ENCODE results near the gene TMPRSS11B.
"Not testable (repeated sequence)": the region's sequence is repeated elsewhere in the genome, so short reads cannot be mapped to it uniquely, and the experiment has no call there.

Gene TMPRSS11B

DNA sequence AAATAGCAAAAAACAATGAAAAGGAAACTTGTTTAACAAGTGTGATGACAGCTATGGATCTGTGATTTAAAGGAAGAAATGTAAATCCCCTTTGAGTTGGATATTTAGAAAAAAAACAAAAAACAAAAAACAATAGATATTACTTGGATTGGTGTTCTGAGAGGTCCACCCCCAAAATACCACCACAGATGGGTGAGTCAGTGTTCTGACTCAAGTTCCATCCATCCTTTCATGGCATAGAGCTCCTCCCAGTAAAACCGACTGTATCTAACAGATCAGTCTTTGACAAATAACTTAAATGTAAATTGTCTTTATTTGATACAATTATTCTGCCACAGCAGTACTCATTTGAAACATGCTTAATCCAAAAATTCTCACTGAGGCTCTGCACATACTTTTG lies 27.4 kb downstream of the TMPRSS11B start:
- DNase-seq (ENCODE audit: low read depth), result no peak

- DNase-seq (ENCODE audit: low read depth), result no peak
Measured at GRCh38 chr4:68216501-68216900, 29.0 kb downstream of the TMPRSS11B start.

DNA sequence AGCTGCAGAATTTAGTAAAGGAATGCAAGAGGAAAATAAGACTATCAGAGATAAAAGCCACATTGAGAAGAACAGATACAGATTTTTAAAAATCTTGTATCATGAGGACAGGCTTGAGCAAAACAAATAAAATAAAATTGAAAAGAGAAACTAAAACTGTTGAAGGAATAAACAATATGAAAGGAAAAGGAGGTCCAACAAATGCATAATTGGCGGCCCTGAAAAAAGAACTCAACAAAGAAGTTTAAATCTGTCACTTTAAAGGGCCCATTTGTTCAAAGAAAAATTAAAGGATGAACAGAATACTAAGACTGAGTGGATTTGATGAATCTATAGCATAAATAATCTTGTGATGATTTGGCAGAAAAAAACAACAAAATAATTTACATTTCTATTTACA lies 36.5 kb downstream of the TMPRSS11B start:
- no peak for DNase-seq (ENCODE audit: low read depth)

- DNase-seq (ENCODE audit: low read depth), result not testable (repeated sequence)
Measured at GRCh38 chr4:68194305-68194704, 51.2 kb downstream of the TMPRSS11B start.

DNA sequence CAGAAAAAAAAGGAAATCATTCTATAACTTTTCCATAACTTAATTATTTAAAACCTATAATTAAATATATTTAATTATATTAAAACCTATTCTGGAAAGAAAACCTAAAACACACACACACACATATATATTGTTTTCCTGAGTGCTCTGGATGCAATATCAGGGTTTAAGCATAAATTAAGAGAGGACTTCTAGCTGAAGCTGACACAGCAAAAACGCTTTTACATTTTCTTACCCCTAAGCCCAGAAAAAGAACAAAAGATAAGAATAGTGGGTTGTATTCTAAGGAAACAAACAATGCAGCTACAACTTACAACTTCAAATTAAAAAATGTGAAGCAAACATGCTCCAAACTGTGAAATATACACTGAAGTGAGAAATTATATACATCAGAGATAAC lies 52.3 kb downstream of the TMPRSS11B start:
- DNase-seq (ENCODE audit: low read depth), result no peak

DNA sequence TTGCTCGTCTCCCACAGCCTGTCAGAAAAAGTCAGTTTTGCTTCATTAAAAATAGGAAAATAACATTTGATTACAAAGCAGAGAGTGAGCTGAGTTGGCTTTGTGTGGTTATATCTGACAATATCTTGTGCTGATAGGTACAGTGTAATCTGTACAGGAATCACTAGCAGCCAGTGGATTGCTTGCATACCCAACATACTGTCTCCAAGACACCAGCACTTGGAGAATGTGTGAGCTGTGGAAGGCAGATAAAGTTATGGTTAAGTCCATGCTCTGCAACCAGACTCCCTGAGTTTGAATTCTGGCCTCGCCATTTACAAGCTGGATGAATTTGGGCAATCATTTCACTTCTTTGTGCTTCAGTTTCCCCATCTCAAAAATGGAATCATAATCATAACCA lies 58.3 kb downstream of the TMPRSS11B start:
- DNase-seq (ENCODE audit: low read depth), result no peak

DNA sequence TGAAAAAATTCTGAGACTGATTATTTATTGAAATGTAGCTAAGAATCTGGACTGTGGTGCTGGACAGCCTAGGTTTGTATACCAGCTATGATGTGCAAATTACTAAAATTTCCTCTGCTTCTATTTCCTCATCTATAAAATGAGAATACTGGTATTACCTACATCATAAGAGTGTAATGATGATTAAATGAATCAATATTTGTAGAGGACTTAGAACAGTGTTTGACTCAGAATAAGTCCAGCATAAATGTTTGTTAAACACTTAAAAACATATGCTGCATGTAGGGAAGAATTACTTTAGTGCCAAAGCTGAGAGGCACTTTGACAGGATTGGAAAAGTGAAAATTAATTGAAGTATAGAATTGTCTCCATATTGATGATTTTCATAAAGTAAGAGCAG lies 60.6 kb downstream of the TMPRSS11B start:
- no peak for DNase-seq (ENCODE audit: low read depth)

- no peak for DNase-seq (ENCODE audit: low read depth)
Measured at GRCh38 chr4:68183417-68183816, 62.1 kb downstream of the TMPRSS11B start.

- no peak for DNase-seq (ENCODE audit: low read depth)
Measured at GRCh38 chr4:68182382-68182820, 63.1 kb downstream of the TMPRSS11B start.

DNA sequence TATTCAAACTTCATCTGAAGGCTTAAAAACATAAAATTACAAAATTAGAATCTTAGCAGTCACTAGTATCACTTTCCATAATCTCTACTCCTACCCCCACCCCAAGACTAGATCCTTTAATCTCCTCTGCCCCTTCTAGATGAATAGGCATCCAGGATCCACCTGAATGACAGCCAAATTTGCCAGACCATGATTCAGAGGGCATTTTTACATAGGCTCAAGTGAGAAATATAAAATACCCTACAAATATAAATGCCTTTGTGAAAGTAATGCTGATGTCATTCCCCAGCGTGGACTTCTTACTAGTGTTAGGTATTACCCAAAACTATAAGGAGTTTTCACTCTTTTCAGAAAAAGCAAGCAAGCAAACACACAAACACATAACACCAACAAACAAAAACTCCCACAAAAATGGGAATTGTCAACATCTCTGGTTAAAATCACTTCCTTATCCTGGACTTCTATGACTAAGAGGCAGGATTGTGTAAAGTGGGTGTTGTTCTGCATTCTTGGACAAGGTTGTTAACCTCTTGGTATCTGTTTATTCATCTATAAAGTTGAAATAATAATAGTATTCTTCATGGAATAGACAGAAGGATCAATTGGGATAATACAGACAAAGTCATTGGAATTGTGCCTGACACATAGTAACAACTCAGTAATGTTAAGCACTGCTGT lies 64.5 kb downstream of the TMPRSS11B start:
- no peak for DNase-seq (ENCODE audit: low read depth)

DNA sequence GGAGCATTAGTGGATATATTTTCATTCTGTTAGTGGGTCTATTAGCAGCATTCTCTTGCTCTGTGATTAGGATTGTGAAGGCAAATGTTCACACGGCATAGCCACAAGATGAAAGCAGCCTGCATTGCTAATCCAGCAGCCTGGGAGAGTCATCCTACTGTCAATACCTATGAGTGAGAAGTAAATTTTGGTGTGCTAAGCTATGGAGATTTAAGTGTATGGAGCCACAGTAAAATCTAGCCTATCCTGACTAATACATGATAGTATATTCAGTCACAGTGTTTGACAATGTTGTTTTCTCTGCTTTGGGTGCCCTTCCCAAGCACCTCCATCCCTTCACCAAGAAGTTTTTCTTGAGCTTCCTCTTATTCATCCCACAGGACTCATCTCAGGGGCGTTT lies 68.6 kb downstream of the TMPRSS11B start:
- DNase-seq (ENCODE audit: low read depth), result no peak
